Measurements from ENCODE around the gene MBOAT2.

MBOAT2 gene

DNA sequence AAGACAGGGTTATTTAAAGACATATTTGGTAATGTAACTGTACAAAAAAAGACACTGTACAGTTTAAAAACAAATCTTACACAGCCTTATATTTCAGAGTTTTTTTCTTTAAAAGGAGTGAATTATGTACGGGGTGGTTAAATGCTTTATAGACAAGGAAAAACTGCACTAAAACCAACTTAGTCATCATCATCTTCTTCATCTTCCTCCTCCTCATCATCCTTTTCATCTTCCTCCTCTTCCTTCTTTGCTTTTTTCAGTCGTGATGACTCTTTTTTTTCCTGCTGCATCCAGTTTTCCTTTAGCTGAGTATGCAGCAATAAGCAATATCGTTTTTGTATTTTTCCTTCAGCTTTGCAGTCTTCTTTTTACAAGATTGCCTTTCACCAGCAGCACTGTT is 14.6 kb upstream of the MBOAT2 start:
- H3K9me3 ChIP-seq (ENCODE audit: control insufficient read depth, low read length), result no peaks in the 10 kb centered on the region
- H3K4me3 ChIP-seq (ENCODE audit: insufficient read depth, low read depth, low read length), result no peak overlapping the region
- H3K4me1 ChIP-seq (ENCODE audit: control insufficient read depth, insufficient read depth, low read length), result no peaks in the 10 kb centered on the region
- no peak overlapping the region for H3K27ac ChIP-seq (ENCODE audit: insufficient read depth, low read depth, low read length, poor library complexity, severe bottlenecking)
- H3K36me3 ChIP-seq (ENCODE audit: control insufficient read depth, insufficient read depth, low read length), result no peaks in the 10 kb centered on the region
- WGBS, 2 experiments, result 91 to 92% methylated on average over 2 to 3 of the region's 3 CpGs
- H3K27me3 ChIP-seq (ENCODE audit: control insufficient read depth, insufficient read depth, low read length, poor library complexity, severe bottlenecking), result no peaks in the 10 kb centered on the region

DNA sequence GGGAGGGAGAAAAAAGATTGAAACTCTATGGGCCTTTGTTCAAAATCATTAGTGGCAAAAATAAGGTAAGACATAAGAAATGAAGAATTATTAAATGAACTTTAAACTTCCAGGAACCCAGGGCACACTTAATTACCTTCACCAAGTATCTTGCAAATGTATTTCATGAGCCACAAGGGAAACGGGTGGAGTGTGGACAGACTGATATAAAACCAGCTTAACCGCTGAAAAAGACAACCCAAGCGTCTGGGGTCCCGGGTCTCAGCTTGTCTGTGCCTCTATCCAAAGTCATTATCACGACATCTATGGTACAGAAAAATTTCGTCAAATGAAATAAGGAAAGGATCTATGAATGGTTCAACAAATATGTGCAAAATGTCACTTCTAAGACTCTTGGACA is 13.9 kb upstream of the MBOAT2 start:
- Histone ChIP-seq H3K9me3 (ENCODE audit: control insufficient read depth, low read length) (no peaks in the 10 kb centered on the region), H3K4me1 (ENCODE audit: control insufficient read depth, insufficient read depth, low read length) (no peaks in the 10 kb centered on the region), H3K27me3 (ENCODE audit: control insufficient read depth, insufficient read depth, low read length, poor library complexity, severe bottlenecking) (no peaks in the 10 kb centered on the region), H3K4me3 (ENCODE audit: insufficient read depth, low read depth, low read length) (no peak overlapping the region), H3K27ac (ENCODE audit: insufficient read depth, low read depth, low read length, poor library complexity, severe bottlenecking) (no peak overlapping the region), H3K36me3 (ENCODE audit: control insufficient read depth, insufficient read depth, low read length) (no peaks in the 10 kb centered on the region)
- 94 to 95% methylated on average over 6 of the region's 6 CpGs for WGBS, 2 experiments

DNA sequence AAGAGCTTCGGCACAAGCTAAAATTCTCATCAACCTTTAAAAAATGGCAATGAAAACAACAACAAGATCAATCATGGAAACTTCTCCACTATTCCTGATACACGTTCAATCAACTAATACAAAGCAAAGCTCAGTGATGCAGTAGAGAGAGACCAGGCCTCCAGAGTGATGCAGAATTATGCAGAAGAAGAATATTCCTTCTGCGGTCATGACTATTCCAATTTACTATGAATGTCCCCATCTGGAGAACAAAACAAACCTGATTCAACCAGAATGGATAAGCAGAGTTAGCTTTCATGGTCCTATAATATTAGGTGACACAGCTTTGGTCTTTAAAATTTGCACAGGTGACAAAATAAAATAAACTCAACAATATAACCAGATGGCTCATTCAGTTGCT is 12.5 kb upstream of the MBOAT2 start:
- Histone ChIP-seq H3K27ac (ENCODE audit: insufficient read depth, low read depth, low read length, poor library complexity, severe bottlenecking) (no peak overlapping the region), H3K36me3 (ENCODE audit: control insufficient read depth, insufficient read depth, low read length) (no peaks in the 10 kb centered on the region), H3K4me1 (ENCODE audit: control insufficient read depth, insufficient read depth, low read length) (no peaks in the 10 kb centered on the region), H3K27me3 (ENCODE audit: control insufficient read depth, insufficient read depth, low read length, poor library complexity, severe bottlenecking) (no peaks in the 10 kb centered on the region), H3K4me3 (ENCODE audit: insufficient read depth, low read depth, low read length) (no peak overlapping the region), H3K9me3 (ENCODE audit: control insufficient read depth, low read length) (no peaks in the 10 kb centered on the region)
- WGBS, 2 experiments, result 85 to 95% methylated on average over 3 of the region's 3 CpGs

DNA sequence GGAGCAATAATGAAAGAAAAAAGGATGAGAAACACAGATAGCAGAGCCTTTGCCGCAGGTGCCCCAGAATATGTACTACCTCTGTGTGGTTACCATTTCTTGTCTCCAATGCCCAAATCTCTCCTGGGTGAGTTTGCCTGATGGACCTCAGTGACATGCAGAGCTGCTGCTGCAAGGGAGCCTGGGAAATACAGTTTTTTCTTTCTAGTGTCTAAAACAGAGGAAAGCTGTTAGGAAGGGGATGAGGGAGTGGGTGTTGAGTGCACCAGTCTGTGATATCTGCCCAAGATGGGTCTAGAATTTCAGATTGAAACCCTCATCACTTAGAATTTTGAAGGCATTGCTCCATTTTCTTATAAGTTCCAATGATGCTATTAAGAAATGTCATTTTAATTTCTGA is 9.9 kb upstream of the MBOAT2 start:
- H3K9me3 ChIP-seq (ENCODE audit: control insufficient read depth, low read length), result no peaks in the 10 kb centered on the region
- no peaks in the 10 kb centered on the region for H3K36me3 ChIP-seq (ENCODE audit: control insufficient read depth, insufficient read depth, low read length)
- H3K27me3 ChIP-seq (ENCODE audit: control insufficient read depth, insufficient read depth, low read length, poor library complexity, severe bottlenecking), result no peaks in the 10 kb centered on the region
- H3K4me3 ChIP-seq (ENCODE audit: insufficient read depth, low read depth, low read length), result no peak overlapping the region
- WGBS, 2 experiments, result 90 to 95% methylated on average over 1 of the region's 1 CpG
- no peak overlapping the region for H3K27ac ChIP-seq (ENCODE audit: insufficient read depth, low read depth, low read length, poor library complexity, severe bottlenecking)
- H3K4me1 ChIP-seq (ENCODE audit: control insufficient read depth, insufficient read depth, low read length), result no peaks in the 10 kb centered on the region

DNA sequence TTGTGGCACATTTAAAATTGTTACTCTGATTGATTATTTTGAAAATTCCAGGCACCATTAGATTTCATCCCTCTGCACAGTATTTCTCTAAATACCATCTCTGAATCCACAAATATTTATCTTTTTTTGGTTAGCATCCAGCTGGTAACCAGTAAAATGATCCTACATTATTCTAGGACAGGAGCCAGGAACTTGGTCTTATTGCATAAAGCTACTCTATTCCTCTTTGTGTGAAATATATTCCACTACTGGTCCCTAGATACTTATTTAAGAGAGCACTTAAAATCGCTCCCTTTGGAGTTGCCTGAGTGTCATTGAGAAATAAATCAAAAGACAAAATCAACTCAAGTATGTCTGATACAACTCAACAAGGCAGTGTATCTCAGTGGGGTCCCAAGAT is 7.4 kb upstream of the MBOAT2 start:
- Histone ChIP-seq H3K36me3 (ENCODE audit: control insufficient read depth, insufficient read depth, low read length) (no peaks in the 10 kb centered on the region), H3K9me3 (ENCODE audit: control insufficient read depth, low read length) (no peaks in the 10 kb centered on the region), H3K4me1 (ENCODE audit: control insufficient read depth, insufficient read depth, low read length) (no peaks in the 10 kb centered on the region), H3K4me3 (ENCODE audit: insufficient read depth, low read depth, low read length) (no peak overlapping the region), H3K27ac (ENCODE audit: insufficient read depth, low read depth, low read length, poor library complexity, severe bottlenecking) (no peak overlapping the region), H3K27me3 (ENCODE audit: control insufficient read depth, insufficient read depth, low read length, poor library complexity, severe bottlenecking) (no peaks in the 10 kb centered on the region)
- 88 to 91% methylated on average over 1 of the region's 1 CpG for WGBS, 2 experiments

DNA sequence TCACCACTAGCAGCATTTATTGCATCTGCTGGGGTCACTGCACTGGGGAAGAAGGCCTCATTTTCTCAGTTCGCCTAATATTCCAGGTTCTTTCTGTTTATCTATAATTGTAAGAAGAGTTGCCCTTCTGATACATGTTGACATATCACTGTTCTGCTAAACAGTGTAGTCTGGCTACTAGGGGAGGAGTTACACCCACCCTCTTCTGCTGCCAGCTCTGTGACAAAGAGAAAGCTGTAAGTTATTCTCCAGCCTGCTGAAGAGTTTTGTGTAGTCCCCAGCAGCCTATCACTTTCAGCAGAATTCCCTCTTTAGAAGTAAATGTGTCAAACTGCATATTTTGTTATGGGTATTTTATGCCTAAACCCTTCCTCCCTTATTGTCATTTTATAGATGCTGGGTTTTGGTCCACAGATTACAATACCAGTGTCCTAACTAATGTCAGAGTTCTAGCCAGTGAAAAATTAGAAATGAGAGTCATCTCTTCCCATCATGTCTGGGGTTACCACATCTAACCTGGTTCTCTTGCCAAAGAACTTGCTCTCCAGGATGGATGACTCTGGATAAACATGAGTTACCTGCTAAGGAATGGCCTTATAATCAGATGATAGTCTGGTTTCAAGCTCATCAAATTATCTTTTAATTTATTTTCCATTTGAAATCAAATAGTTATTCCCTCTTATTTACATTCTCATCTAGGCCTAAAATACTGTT is 5.6 kb upstream of the MBOAT2 start:
- no peak overlapping the region for H3K4me3 ChIP-seq (ENCODE audit: insufficient read depth, low read depth, low read length)
- no peaks in the 10 kb centered on the region for H3K27me3 ChIP-seq (ENCODE audit: control insufficient read depth, insufficient read depth, low read length, poor library complexity, severe bottlenecking)

DNA sequence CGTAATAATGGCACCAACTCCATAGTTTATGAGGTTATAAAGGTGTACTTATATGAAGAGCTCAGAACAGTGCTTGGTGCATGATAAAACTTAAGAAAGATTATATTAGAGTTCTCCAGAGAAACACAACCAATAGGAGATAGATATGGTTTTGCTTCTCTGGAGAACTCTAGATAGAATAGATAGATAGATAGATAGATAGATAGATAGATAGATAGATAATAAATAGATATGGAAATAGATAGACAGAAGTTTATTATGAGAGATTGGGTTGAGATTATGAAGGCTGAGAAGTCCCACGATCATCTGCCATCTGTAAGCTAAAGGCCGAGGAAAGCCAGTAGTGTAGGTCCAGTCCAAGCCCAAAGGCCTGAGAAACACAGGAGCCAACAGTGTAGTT is 2.9 kb upstream of the MBOAT2 start:
- Histone ChIP-seq H3K9me3 (ENCODE audit: control insufficient read depth, low read length) (no peaks in the 10 kb centered on the region), H3K36me3 (ENCODE audit: control insufficient read depth, insufficient read depth, low read length) (no peaks in the 10 kb centered on the region), H3K27ac (ENCODE audit: insufficient read depth, low read depth, low read length, poor library complexity, severe bottlenecking) (no peak overlapping the region), H3K4me1 (ENCODE audit: control insufficient read depth, insufficient read depth, low read length) (peaks cover 9% of the 10 kb centered on the region), H3K4me3 (ENCODE audit: insufficient read depth, low read depth, low read length) (no peak overlapping the region), H3K27me3 (ENCODE audit: control insufficient read depth, insufficient read depth, low read length, poor library complexity, severe bottlenecking) (peaks cover 16% of the 10 kb centered on the region)
- 93 to 96% methylated on average over 2 to 3 of the region's 3 CpGs for WGBS, 2 experiments

More for the DNA sequence above, 5.6 kb upstream of the MBOAT2 start:
- H3K4me1 ChIP-seq (ENCODE audit: control insufficient read depth, insufficient read depth, low read length), result no peaks in the 10 kb centered on the region
- WGBS, 2 experiments, result 100% methylated on average over 1 of the region's 1 CpG
- H3K9me3 ChIP-seq (ENCODE audit: control insufficient read depth, low read length), result no peaks in the 10 kb centered on the region
- H3K27ac ChIP-seq (ENCODE audit: insufficient read depth, low read depth, low read length, poor library complexity, severe bottlenecking), result no peak overlapping the region
- no peaks in the 10 kb centered on the region for H3K36me3 ChIP-seq (ENCODE audit: control insufficient read depth, insufficient read depth, low read length)

DNA sequence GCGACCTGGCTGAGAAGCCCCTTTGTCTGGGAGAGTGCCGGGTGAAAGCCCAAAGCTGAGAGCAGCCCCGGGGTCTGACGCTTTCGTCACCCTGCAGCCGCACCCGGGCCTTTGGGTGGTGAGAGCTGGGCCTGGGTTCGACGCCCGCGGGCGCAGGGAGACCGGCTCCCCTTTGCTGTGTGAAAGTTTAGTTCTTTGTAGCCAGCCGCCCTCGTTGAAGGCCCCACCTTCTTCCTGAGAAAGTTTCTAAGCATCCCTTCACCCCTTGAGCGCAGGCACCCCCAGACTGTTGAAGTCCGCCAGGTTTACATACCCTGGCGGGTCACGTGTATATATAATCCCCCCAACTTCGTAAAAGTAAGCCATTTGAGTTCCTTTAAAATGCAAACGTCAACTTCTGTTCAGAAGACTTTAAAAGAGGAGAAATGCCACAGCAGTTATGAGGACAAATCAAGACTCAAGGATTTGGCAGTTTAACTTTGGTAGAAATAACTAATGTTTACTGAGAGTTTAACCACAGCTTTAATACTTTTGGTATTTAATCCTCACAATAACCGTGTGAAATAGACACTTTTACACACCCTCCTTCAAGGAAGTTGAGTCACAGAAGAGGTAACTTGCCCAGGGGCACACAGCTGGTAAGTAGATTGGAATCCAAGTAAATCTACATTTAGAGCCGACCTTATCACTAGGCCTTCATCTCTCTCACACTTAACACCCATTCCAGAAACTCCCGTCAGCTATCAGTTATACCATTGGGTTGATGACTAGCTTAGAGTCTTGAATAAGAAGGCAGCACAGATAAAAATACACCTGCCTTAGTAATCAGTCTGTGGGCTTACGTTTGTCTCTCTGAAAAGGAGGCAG is 1.1 kb upstream of the MBOAT2 start:
- Histone ChIP-seq H3K27ac (ENCODE audit: insufficient read depth, low read depth, low read length, poor library complexity, severe bottlenecking) (peak overlapping the region; percentile 91), H3K27me3 (ENCODE audit: control insufficient read depth, insufficient read depth, low read length, poor library complexity, severe bottlenecking) (peaks cover 16% of the 10 kb centered on the region), H3K9me3 (ENCODE audit: control insufficient read depth, low read length) (no peaks in the 10 kb centered on the region), H3K36me3 (ENCODE audit: control insufficient read depth, insufficient read depth, low read length) (no peaks in the 10 kb centered on the region), H3K4me1 (ENCODE audit: control insufficient read depth, insufficient read depth, low read length) (peaks cover 9% of the 10 kb centered on the region), H3K4me3 (ENCODE audit: insufficient read depth, low read depth, low read length) (peak overlapping the region; percentile 64)
- 20% methylated on average over 25 of the region's 25 CpGs for WGBS, 2 experiments

DNA sequence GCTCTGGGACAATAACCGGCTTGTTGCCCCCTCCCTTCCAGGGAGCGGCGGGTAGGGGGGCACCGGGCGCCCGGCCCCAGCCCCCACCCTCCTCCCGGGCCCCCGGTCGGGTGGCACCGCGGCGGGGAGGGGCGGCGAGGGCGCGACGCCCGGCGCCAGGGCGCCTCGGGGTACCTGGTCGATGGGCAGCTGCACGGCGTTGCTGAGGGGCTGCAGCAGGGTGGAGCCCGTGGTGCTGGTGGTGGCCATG is 193 bp downstream of the MBOAT2 start:
- H3K4me3 ChIP-seq (ENCODE audit: insufficient read depth, low read depth, low read length), result peak overlapping the region; percentile 80
- no peak overlapping the region for H3K27ac ChIP-seq (ENCODE audit: insufficient read depth, low read depth, low read length, poor library complexity, severe bottlenecking)
- H3K36me3 ChIP-seq (ENCODE audit: control insufficient read depth, insufficient read depth, low read length), result no peaks in the 10 kb centered on the region
- H3K27me3 ChIP-seq (ENCODE audit: control insufficient read depth, insufficient read depth, low read length, poor library complexity, severe bottlenecking), result peaks cover 16% of the 10 kb centered on the region
- 0% methylated on average over 25 of the region's 25 CpGs for WGBS, 2 experiments
- peaks cover 9% of the 10 kb centered on the region for H3K4me1 ChIP-seq (ENCODE audit: control insufficient read depth, insufficient read depth, low read length)
- no peaks in the 10 kb centered on the region for H3K9me3 ChIP-seq (ENCODE audit: control insufficient read depth, low read length)

DNA sequence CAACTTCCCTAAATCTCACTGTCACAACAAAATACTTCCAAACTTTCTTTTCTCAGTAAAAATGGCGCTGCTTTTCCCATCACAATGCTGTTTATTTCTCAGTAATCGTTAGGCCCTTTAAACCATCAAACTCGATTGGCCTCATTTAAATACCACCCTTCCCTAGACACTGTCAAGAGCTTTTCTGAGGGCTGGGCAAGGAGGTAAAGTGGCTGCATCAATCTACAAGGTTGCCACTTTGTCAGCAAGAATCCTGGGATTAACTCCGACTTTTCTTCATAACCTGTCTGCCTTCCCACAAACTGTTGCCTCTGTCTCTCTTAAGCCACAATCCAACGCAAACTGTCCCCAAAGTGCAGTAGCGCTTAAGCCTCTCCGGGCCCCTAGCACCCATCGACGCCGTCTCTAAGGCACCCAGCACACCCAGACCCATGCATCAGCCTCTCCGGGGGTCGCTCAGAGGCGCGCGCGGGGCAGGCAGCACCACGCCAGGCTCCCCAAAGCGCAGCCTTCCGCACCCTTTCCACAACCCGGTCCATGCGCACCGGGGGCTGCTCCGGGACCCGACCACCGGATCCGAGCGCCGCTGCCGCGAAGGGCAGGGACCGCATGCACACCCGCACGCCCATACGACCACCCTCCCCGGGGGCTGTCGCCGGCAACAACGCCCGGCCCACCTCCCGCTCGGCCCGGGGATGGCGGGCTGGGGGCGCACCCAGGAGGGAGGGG is 683 bp downstream of the MBOAT2 start:
- no peaks in the 10 kb centered on the region for H3K9me3 ChIP-seq (ENCODE audit: control insufficient read depth, low read length)

More for the DNA sequence above, 683 bp downstream of the MBOAT2 start:
- Histone ChIP-seq H3K36me3 (ENCODE audit: control insufficient read depth, insufficient read depth, low read length) (no peaks in the 10 kb centered on the region), H3K27me3 (ENCODE audit: control insufficient read depth, insufficient read depth, low read length, poor library complexity, severe bottlenecking) (peaks cover 16% of the 10 kb centered on the region), H3K4me1 (ENCODE audit: control insufficient read depth, insufficient read depth, low read length) (peaks cover 9% of the 10 kb centered on the region), H3K4me3 (ENCODE audit: insufficient read depth, low read depth, low read length) (peak overlapping the region; percentile 80), H3K27ac (ENCODE audit: insufficient read depth, low read depth, low read length, poor library complexity, severe bottlenecking) (no peak overlapping the region)
- 1% methylated on average over 44 of the region's 44 CpGs for WGBS, 2 experiments
